Endodermal cell (in vitro differentiated cells): ENCODE results near the gene MMP28. TPM values are rescaled to one million over a fixed set of nuclear protein-coding genes. Genes with fewer than 3 reads are reported as not detected.
A peak's percentile ranks its signal among the peaks of the same experiment; 100 is the strongest.

Experiments used
- DNase-seq: peaks from one replicate; pipeline ENCODE4 v3.0.0-alpha.2; 2017
- H3K27ac ChIP-seq: 2 replicates; pipeline ENCODE4 v1.5.1; 2013; ENCODE audit warnings: mild to moderate bottlenecking, low read depth, low read length, moderate library complexity
- H3K27me3 ChIP-seq: 2 replicates; pipeline ENCODE4 v1.6.1; 2013; ENCODE audit warnings: mild to moderate bottlenecking, low read length, moderate library complexity; ENCODE audit not compliant: insufficient read depth, control insufficient read depth, poor library complexity, severe bottlenecking
- H3K36me3 ChIP-seq: 2 replicates; pipeline ENCODE4 v1.7.0; 2013; ENCODE audit warnings: mild to moderate bottlenecking, low read length, moderate library complexity; ENCODE audit not compliant: control insufficient read depth, insufficient read depth
- H3K4me1 ChIP-seq: one replicate; pipeline ENCODE4 v1.7.0; 2013; ENCODE audit warnings: low read length; ENCODE audit not compliant: control insufficient read depth, insufficient read depth
- H3K4me3 ChIP-seq: 2 replicates; pipeline ENCODE4 v1.5.1; 2013; ENCODE audit warnings: mild to moderate bottlenecking, low read length, moderate library complexity
- H3K9ac ChIP-seq: 2 replicates; pipeline ENCODE4 v1.6.1; 2013; ENCODE audit warnings: mild to moderate bottlenecking, low read length, moderate library complexity; ENCODE audit not compliant: poor library complexity, severe bottlenecking; ENCODE audit errors: extremely low read depth
- H3K9me3 ChIP-seq: 2 replicates; pipeline ENCODE4 v1.6.1; 2013; ENCODE audit warnings: mild to moderate bottlenecking, low read length, moderate library complexity; ENCODE audit not compliant: control insufficient read depth
- H3K27ac Mint-ChIP-seq: 2 replicates; pipeline ENCODE4 v1.8.0; 2020; ENCODE audit warnings: mixed read lengths
- H3K27me3 Mint-ChIP-seq: 2 replicates; pipeline ENCODE4 v1.8.0; 2021; ENCODE audit warnings: mild to moderate bottlenecking, mixed read lengths; ENCODE audit not compliant: insufficient read depth
- H3K36me3 Mint-ChIP-seq: 2 replicates; pipeline ENCODE4 v1.8.0; 2020; ENCODE audit warnings: low read depth, mixed read lengths
- H3K4me1 Mint-ChIP-seq: 2 replicates; pipeline ENCODE4 v1.8.0; 2020; ENCODE audit warnings: mixed read lengths
- H3K4me3 Mint-ChIP-seq: 2 replicates; pipeline ENCODE4 v1.8.0; 2020; ENCODE audit warnings: mild to moderate bottlenecking, moderate library complexity, mixed read lengths
- H3K9me3 Mint-ChIP-seq: 2 replicates; pipeline ENCODE4 v1.8.0; 2020; ENCODE audit warnings: mild to moderate bottlenecking, mixed read lengths
- CTCF ChIP-seq: fragments of 200-600 bp; sonication (generic); conservative IDR thresholded peaks from 2 replicates; pipeline ENCODE4 v1.5.0; 2021; ENCODE audit warnings: antibody characterized with exemption, mild to moderate bottlenecking
- WGBS, 2 experiments: methylation state at CpG; one replicate each; pipeline versions ENCODE4 v1.1.5 to v1.1.7; 2013; ENCODE audit warnings: missing lambda C conversion rate in 2 of 2, mixed read lengths in 1 of 2; ENCODE audit not compliant: insufficient coverage in 1 of 2, insufficient read length in 1 of 2; 5-methylcytosine and 5-hydroxymethylcytosine counted together
- total RNA-seq, 2 donors: library from RNA; stranded (reverse); fragmentation: NEBNext Ultra II Directional in 1 of 2; extraction: Animal tissue kit (Norgen Biotek cat#: 25700) in 1 of 2; gene quantifications; 2 replicates in 1 of 2; 3 replicates in 1 of 2; pipeline ENCODE4 v1.2.1, GENCODE V29; 2021

The MMP28 gene
- total RNA-seq, 2 donors from 2014 or later, result not detected

- no peaks in the 10 kb centered on the region for H3K9me3 ChIP-seq
- Mint-ChIP-seq H3K36me3 (no peaks in the 10 kb centered on the region), H3K9me3 (no peaks in the 10 kb centered on the region), H3K27ac (no peak overlapping the region), H3K4me3 (no peak overlapping the region), H3K4me1 (no peaks in the 10 kb centered on the region), H3K27me3 (peaks cover 75% of the 10 kb centered on the region)
- no peak for TF ChIP-seq CTCF
- H3K36me3 ChIP-seq, result no peaks in the 10 kb centered on the region
- peaks cover 77% of the 10 kb centered on the region for H3K27me3 ChIP-seq
- H3K9ac ChIP-seq, result no peak overlapping the region
- DNase-seq, result no peak
- 40 to 63% methylated on average over 1 to 4 of the region's 4 CpGs for WGBS, 2 experiments
- no peak overlapping the region for H3K4me3 ChIP-seq
- no peak overlapping the region for H3K27ac ChIP-seq
- no peaks in the 10 kb centered on the region for H3K4me1 ChIP-seq
Measured at GRCh38 chr17:35797370-35797769, 1.9 kb upstream of the MMP28 start.

- H3K4me3 ChIP-seq, result no peak overlapping the region
- peaks cover 81% of the 10 kb centered on the region for H3K27me3 ChIP-seq
- Mint-ChIP-seq H3K27ac (no peak overlapping the region), H3K9me3 (no peaks in the 10 kb centered on the region), H3K27me3 (peaks cover 78% of the 10 kb centered on the region), H3K4me1 (no peaks in the 10 kb centered on the region), H3K4me3 (no peak overlapping the region), H3K36me3 (no peaks in the 10 kb centered on the region)
- TF ChIP-seq CTCF, result no peak
- no peak overlapping the region for H3K27ac ChIP-seq
- no peaks in the 10 kb centered on the region for H3K4me1 ChIP-seq
- H3K36me3 ChIP-seq, result no peaks in the 10 kb centered on the region
- H3K9me3 ChIP-seq, result no peaks in the 10 kb centered on the region
- 60 to 77% methylated on average over 1 of the region's 1 CpG for WGBS, 2 experiments
- no peak overlapping the region for H3K9ac ChIP-seq
- no peak for DNase-seq
Measured at GRCh38 chr17:35796942-35797341, 1.5 kb upstream of the MMP28 start.

- H3K9ac ChIP-seq, result no peak overlapping the region
- WGBS, 2 experiments, result 48 to 88% methylated on average over 3 to 8 of the region's 8 CpGs
- Mint-ChIP-seq H3K27me3 (peaks cover 86% of the 10 kb centered on the region), H3K4me3 (peak overlapping the region; percentile 48), H3K27ac (no peak overlapping the region), H3K9me3 (no peaks in the 10 kb centered on the region), H3K4me1 (no peaks in the 10 kb centered on the region), H3K36me3 (no peaks in the 10 kb centered on the region)
- TF ChIP-seq CTCF, result no peak
- H3K4me3 ChIP-seq, result peak overlapping the region; percentile 59
- H3K9me3 ChIP-seq, result no peaks in the 10 kb centered on the region
- no peak for DNase-seq
- peaks cover 92% of the 10 kb centered on the region for H3K27me3 ChIP-seq
- no peaks in the 10 kb centered on the region for H3K36me3 ChIP-seq
- no peak overlapping the region for H3K27ac ChIP-seq
- no peaks in the 10 kb centered on the region for H3K4me1 ChIP-seq
Measured at GRCh38 chr17:35795871-35796265, 427 bp upstream of the MMP28 start.
